ENCODE measurements around the gene CPLX1.

GRCh38 chr4:772776-773175, 53.2 kb downstream of the CPLX1 start:
- TF ChIP-seq CTCF (optimal IDR thresholded peaks at IDR 0.05 in 1 of 3, IDR thresholded peaks at IDR 0.05 in 1 of 3, conservative IDR thresholded peaks at IDR 0.05 in 1 of 3; ENCODE audit: extremely low read depth in 1 of 3, insufficient read depth in 2 of 3, low read length in 3 of 3) (no peak), EZH2 (IDR thresholded peaks at IDR 0.05; ENCODE audit: low read length) (no peak)

Measured in keratinocyte (primary cell).